GM19324 (cell line): ENCODE measurements around the gene VN1R2.
"Not testable (repeated sequence)": the region's sequence is repeated elsewhere in the genome, so short reads cannot be mapped to it uniquely, and the experiment has no call there.

Experiments used
- ATAC-seq: cut with Tn5 transposase; IDR thresholded peaks from one replicate; pipeline ENCODE4 v1.9.1; 2021; ENCODE audit warnings: mild to moderate bottlenecking, moderate library complexity; ENCODE audit not compliant: unreplicated experiment, low FRiP score

Gene VN1R2, protein sequence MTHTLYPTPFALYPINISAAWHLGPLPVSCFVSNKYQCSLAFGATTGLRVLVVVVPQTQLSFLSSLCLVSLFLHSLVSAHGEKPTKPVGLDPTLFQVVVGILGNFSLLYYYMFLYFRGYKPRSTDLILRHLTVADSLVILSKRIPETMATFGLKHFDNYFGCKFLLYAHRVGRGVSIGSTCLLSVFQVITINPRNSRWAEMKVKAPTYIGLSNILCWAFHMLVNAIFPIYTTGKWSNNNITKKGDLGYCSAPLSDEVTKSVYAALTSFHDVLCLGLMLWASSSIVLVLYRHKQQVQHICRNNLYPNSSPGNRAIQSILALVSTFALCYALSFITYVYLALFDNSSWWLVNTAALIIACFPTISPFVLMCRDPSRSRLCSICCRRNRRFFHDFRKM

DNA sequence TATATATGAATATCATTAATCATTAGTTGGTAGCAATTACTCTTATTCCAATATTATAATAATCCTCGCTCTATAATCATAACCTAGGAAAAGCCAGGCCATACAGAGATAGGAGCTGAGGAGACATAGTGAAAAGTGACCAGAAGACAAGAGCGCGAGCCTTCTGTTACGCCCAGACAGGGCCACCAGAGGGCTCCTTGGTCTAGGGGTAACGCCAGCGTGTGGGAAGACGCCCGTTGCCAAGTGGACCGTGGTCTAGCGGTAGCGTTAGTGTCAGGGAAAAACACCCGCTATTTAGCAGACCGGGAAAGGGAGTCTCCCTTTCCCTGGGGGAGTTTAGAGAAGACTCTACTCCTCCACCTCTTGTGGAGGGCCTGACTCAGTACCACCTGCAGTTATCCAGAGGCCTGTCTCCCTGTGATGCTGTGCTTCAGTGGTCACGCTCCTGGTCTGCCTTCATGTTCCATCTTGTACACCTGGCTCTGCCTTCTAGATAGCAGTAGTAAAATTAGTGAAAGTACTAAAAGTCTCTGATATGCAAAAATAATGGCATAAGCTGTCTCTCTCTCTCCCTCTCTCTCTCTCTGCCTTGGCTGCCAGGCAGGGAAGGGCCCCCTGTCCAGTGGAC, at the start of gene VN1R2:
VN1R2 (plus strand) TSS at position 578 of the 628 bp plus-strand sequence. CDS start 84 bp downstream, outside the sequence.
- not testable (repeated sequence) for ATAC-seq

GRCh38 chr19:53211554-53211953, 46.5 kb upstream of the VN1R2 start:
- not testable (repeated sequence) for ATAC-seq

GRCh38 chr19:53212703-53213320, 45.3 kb upstream of the VN1R2 start:
- no peak for ATAC-seq

DNA sequence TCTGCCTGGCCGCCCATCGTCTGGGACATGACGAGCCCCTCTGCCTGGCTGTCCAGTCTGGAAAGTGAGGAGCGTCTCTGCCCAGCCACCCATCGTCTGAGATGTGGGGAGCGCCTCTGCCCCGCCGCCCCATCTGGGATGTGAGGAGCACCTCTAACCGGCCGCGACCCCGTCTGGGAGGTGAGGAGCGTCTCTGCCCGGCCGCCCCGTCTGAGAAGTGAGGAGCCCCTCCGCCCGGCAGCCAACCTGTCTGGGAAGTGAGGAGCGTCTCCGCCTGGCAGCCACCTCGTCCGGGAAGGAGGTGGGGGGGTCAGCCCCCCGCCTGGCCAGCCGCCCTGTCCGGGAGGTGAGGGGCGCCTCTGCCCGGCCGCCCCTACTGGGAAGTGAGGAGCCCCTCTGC, 35.4 kb upstream of the VN1R2 start:
- not testable (repeated sequence) for ATAC-seq

DNA sequence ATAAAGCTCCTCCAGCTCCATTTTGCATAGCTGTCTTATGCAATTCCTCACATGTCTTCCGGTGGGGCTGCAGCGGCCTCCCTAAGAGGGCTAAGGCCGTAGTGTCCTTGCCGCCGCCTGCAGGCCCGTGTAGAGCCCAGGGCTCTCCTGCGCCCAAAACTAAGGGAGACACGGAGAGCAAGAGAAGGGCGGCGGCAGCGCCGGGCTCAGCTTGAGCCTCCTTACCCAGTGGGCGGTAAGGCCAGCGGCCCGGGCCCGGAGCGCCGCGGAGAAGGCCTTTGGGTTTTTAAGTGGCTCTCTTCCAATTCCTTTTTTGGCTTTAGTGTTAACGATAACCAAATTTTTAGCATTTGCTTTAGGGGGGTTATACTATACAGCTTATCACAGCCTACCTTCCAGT, 33.5 kb upstream of the VN1R2 start:
- ATAC-seq = no peak

- no peak for ATAC-seq
These were observed 20.8 kb upstream of the VN1R2 start for GRCh38 chr19:53237114-53237777.

DNA sequence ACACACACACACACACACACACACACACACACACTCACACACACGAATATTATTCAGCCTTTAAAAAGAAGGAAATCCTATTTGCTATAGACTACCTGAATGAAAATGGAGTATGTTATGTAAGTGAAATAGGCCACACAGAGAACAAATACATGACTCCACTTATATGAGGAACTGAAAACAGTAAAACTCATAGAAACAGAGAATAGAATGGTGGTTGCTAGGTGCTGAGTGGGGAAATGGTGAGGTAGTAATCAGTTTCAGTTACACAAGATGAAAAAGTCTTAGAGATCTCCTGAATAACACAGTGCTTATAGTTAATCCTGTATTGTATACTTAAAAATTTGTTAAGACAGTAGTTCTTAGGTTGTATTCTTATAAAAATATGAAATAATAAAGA, 11.6 kb upstream of the VN1R2 start:
- ATAC-seq = no peak

DNA sequence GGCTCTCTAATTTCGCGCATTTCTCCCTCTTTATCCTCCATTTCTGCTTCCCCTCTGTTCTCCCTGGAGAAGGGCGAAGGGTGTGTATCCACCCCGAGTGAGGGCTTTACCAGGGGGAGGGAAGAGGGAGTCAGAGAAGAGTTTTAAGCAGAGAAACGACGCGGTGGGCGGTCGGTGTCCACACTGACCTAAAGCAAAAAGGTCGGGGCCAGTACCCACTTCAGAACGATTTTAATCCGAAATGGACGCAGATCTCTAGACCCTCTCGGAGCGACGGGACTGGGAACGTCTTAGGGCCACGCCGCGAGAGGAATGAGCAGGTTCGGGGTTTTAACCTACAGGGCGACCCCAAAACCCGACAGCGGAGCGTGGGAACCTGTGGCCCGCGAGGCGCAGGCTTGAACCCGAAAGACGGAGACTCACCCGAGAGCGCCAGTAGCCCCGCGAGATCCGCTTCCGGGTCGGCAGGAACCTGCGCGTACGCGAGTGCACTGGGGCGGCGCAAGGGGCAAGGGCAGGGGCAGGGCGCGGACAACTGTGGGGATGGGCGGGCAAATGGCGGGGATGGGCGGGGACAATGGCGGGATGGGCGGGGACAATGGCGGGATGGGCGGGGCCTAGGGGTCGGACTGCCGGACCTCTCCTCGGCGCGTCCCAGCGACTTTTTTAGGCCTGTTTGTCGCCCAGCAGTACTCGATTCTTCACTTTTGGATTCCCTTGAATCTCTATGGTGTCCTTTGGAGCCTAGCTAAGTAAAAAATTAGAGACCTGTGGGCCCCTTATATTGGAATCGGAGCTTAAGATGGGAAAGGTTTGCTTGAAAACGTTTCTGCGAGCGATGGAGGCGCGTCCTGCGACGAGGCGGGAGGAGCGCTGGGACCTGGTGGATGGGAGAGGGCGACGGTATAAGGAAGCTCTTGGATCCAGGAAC, 3.4 kb upstream of the VN1R2 start, which contains the start of gene ZNF677:
ZNF677 (minus strand) TSS at position 463 of the 931 bp plus-strand sequence. CDS start 3,323 bp downstream, outside the sequence.
- ATAC-seq = no peak

DNA sequence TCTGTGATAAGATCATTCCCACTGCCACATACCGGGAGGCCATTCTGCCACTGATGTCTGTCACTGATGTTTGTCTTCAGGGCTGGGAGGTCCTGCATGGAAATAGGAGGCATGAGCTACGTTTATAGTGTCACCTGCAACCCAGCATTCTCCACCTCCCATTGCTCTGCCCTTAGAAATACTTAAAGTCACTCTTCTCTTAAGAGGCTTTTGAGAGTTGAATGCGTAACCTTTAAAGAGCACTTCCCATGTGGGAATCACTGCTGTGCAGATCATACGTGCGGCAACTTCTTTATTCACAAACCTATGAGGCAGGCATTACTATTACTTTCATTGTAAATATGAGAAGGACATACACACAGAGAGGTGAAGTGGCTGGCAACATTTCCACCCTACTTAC, 9.5 kb downstream of the VN1R2 start, which contains the start of gene VN1R4:
VN1R4 (minus strand) TSS at position 101 of the 400 bp plus-strand sequence; CDS start at position 43, 58 bp downstream.
- ATAC-seq = not testable (repeated sequence)

DNA sequence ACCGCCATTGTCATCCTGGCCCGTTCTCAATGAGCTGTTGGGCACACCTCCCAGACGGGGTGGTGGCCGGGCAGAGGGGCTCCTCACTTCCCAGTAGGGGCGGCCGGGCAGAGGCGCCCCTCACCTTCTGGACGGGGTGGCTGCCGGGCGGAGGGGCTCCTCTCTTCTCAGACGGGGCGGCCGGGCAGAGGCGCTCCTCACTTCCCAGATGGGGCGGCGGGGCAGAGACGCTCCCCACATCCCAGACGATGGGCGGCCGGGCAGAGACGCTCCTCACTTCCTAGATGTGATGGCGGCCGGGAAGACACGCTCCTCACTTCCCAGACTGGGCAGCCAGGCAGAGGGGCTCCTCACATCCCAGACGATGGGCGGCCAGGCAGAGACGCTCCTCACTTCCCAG, 11.8 kb downstream of the VN1R2 start:
- ATAC-seq = not testable (repeated sequence)

DNA sequence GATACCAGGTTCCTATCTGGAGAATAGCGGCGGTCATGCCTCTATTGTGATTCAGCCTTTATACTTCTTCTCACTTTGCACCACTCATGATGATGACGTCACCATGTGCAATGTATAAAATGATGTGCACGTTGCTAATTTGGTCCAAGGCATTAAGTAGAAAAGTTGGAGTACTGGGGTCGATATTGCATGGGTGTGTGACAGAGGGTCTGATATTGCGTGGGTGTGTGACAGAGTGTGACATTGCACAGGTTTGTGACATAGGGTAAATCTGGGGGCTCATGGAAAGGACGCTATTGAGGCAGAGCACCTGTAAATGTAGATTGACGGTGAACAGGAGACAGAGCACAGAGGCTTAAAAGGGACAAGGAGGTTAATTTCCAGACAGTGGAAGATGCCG, 14.0 kb downstream of the VN1R2 start:
- no peak for ATAC-seq

- no peak for ATAC-seq
These were observed 17.4 kb downstream of the VN1R2 start for GRCh38 chr19:53275480-53275879.

GRCh38 chr19:53281947-53282346, 23.9 kb downstream of the VN1R2 start:
- ATAC-seq = not testable (repeated sequence)

DNA sequence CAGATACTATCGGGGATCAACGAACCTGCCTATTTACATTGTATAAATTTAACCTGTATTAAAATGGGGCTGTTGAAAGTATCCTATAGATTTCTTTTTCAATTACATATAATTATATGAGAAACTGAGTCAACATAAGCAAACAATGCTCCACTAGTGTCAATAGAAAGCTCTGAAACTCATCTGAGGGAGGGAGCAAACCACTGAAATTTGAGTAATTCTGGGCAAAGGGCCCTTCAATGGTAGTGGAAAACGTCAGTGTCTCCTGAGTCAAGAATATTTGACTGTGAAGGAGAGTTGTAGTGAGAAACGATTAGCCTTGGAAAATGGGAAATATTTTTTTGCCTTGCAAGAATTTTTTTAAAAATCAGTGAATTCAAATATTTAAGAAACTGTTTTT, 27.0 kb downstream of the VN1R2 start:
- no peak for ATAC-seq

DNA sequence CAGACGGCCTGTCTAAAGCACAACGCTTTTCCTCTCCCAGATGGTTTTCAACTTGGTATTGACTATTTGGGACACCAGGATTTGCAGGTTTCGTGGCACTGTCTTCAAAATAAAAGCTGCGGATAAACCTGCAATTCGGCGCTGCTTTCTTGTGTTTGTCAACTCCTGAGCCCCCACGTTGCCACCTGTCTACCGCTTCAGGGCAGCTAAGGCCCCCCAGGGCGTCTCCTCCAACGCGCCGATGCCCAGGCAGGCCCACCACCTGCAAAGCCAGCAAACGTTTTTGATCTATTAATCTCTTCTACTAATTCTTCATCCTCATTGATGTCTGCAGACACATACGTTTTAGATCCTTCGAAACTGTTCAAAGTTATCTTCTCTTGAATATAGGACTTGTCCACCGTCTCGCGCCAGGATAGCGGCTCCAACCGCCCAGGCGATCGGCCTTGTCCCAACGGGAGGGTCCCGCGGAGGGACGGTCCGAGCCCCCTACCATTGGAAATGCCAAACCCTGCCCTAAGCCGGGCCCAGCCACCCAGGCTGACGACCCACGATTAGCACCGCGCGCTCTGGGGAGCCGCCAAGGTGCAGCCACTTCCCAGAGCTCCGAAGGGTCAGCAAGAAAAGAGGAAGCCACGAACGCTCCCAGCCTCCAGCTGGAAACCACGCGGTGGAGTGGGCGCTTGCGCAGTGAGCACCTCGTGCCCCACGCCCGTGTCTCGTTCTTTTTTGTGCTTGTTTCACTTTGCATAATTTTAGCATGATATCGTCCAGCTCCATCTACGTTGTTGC, 32.9 kb downstream of the VN1R2 start:
- no peak for ATAC-seq

DNA sequence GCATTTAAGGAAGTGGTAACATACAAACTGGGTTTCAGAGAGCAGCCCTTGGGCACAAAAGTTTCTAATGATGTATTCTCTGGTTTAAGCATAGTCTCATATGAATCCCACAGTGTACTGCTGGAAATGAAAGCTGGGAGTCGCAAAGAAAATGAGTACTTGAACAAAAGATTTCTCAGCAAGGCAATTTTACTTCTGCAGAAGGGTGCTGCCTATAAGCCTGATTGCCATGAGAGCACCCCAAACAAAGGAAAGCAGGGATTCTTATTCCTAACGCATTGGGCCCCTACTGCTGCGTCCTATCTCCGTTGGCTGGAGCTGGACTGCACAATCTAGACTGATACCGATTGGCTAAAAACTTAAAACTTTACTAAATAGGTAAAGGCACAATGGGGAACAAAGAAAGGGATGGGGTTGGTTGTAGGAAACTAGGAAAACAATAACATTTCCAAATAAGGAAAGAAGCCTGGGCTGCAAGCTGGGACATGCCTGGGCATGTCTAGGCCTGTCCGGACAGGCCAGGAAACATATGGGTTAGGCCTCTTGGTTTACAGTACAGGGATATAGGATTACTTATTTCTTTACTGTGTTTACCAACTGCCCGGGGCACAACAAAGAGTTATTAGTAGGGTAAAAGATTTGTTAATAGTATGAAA, 36.8 kb downstream of the VN1R2 start:
- no peak for ATAC-seq

DNA sequence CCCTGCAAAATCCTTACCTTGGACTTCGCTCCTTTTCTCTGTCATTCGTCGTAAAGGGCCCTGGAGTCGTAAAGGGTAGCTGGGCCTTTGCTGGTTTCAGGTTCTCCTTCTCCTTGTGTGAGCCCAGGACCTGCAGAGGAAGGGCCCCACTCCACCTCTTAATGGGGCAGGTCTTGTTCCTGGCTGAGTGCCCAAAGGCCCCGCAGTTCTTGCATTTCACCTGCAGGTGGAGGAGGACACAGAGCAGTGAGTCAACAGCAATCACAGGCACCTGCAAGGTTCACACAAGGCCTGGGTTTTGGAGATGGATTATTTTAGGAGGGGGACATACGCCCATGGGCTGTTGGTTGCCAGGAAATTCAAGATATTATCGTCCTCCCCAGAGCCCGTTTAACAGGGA, 43.2 kb downstream of the VN1R2 start:
- ATAC-seq = not testable (repeated sequence)

DNA sequence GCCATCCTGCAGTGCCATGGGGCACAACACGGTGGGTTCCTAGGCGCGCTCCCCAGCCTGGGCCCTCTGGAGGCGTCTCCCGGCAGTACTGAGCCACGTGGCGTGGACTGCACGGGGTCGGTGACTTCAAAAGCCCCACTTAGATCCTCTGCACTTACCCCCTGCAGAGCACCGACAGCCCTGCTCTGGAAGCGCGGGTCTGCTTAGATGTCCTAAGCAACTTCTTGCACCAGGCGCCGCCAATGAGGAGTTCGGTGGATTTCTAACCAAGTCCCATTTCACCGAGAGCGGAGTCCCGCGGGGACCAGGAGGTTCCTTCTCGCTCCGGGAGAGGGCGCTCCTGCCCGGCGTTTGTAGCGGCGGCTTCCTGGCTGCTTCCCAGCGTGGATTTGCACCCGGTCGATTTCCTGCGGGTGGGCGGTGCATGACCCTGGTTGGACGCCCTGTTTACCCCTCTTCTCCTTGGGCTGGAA, 50.3 kb downstream of the VN1R2 start:
- no peak for ATAC-seq
